ENCODE data around the gene ARHGAP18.

ARHGAP18 gene

GRCh38 chr6:129667621-129668020 is 42.4 kb downstream of the ARHGAP18 start:
- DNase-seq (ENCODE audit: low spot score) = no peak

GRCh38 chr6:129667034-129667433 is 42.9 kb downstream of the ARHGAP18 start:
- no peak for DNase-seq (ENCODE audit: low spot score)

- no peak for DNase-seq (ENCODE audit: low spot score)
These were observed 44.4 kb downstream of the ARHGAP18 start for GRCh38 chr6:129665555-129665954.

DNA sequence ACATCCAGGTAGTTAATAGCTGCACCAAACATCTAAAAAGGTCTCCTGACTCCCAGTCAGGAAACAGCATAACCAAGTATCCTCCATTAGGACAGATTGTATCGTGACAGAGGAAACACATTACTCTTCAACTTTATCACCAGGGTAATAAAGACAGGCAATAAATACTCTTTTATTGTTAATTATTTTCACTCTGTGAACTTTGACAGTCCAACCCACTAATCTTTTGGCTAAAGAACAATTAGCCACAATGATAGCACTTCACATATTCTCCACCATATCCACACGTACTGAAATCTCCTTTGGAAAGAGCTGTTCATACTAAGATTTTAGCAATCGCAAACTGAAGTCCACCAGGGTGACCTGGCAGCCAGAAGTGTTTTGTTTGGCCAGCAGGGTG is 46.4 kb downstream of the ARHGAP18 start:
- no peak for DNase-seq (ENCODE audit: low spot score)

DNA sequence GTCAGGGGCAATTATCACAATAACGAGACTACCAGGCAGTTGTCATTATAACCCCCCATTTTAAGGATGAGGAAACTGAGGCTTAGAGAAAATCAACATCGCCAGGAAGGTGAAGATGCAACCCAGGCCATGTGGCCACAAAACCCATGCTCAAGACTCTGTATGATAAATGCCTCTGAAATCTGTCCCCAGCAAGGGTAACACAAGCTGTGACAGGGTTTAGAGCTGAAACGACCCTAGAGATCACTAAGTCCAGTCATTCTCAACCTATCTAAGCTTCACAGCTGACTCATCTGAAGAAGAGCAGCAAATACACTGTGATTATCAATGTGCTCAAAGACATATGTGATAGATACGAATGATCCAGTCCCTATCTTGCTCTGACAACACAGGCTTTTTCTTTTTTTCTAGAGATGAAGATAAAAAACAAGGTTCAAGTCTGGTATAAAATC is 47.0 kb downstream of the ARHGAP18 start:
- no peak for DNase-seq (ENCODE audit: low spot score)

GRCh38 chr6:129662406-129662766 is 47.6 kb downstream of the ARHGAP18 start:
- no peak for DNase-seq (ENCODE audit: low spot score)

- peak; percentile 30 for DNase-seq (ENCODE audit: low spot score)
These were observed 48.2 kb downstream of the ARHGAP18 start for GRCh38 chr6:129661536-129662405.

- DNase-seq (ENCODE audit: low spot score) = no peak
These were observed 49.7 kb downstream of the ARHGAP18 start for GRCh38 chr6:129660346-129660676.

GRCh38 chr6:129659590-129660345 is 50.2 kb downstream of the ARHGAP18 start:
- DNase-seq (ENCODE audit: low spot score) = no peak

- DNase-seq (ENCODE audit: low spot score) = no peak
These were observed 50.8 kb downstream of the ARHGAP18 start for GRCh38 chr6:129659167-129659566.

DNA sequence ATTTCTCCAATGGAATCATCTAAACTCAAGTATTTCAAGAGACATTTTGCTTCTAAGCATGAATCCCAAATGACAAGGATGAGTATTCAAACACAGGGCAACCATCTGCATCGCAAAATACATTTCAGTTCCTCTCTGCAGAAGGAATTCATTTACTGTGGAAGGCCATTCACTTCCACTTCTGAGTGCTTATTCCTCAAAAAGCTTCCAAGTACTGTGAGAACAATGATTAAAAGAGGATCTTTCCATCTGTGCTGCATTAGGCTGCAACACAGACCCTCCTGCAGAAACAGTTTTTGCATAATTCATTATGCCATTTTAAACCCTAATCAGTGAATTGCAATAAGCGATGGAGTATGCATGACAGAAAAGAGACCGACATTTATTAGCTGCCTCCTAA is 52.5 kb downstream of the ARHGAP18 start:
- DNase-seq (ENCODE audit: low spot score) = no peak

GRCh38 chr6:129655334-129655733 is 54.6 kb downstream of the ARHGAP18 start:
- DNase-seq (ENCODE audit: low spot score) = no peak

DNA sequence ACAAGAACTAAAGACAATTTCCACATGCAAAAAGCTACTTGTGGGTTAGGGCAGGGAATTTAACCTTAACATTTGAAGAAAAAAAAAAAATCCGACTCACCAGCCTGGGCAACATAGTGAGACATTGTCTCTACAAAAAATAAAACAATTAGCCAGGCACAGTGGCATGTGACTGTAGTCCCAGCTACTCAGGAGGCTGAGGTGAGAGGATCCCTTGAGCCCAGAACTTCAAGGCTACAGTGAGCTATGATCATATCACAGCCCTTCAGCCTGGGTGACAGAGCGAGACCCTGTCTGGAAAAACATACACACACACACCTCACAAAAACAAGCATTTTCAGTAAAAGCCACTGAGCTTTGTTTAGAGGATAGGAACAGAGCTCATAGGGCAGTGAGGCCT is 56.2 kb downstream of the ARHGAP18 start:
- no peak for DNase-seq (ENCODE audit: low spot score)

DNA sequence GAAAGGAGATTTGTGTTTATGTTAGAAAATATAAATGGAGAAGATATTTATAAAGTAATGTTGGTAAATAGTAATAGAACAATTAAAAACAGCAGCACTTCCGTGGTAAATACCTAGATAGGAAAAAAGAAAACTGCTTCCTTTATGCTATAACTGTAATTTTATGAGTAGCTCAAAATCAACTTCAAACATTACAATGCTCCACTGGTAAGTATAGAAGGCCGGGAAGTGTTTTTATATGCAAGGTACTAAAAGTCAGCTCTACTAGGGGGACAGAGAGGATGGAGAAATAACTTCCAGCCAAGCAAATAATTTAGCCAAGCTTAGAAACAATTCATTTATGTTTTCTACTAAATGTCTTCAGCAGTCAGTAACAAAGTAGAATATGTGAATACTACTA is 56.7 kb downstream of the ARHGAP18 start:
- DNase-seq (ENCODE audit: low spot score) = no peak

DNA sequence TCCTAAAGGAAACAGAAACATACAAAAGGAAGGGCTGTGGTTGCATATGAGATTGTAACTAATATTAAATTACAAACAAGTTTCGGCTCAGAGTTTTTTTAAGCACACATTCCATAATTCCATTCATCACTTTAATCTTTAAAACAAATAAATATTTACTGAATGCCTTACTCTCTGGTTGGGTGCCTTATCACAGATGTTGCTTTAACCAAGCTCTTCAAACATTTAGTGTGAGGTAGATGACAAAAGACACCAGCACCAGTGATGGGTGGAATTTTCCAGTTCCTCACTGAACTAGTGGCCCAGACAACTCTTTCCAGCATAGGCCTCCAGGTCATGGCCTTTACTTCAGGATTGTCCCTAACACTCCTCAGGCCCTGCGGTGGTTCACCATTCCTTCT is 58.7 kb downstream of the ARHGAP18 start:
- no peak for DNase-seq (ENCODE audit: low spot score)

DNA sequence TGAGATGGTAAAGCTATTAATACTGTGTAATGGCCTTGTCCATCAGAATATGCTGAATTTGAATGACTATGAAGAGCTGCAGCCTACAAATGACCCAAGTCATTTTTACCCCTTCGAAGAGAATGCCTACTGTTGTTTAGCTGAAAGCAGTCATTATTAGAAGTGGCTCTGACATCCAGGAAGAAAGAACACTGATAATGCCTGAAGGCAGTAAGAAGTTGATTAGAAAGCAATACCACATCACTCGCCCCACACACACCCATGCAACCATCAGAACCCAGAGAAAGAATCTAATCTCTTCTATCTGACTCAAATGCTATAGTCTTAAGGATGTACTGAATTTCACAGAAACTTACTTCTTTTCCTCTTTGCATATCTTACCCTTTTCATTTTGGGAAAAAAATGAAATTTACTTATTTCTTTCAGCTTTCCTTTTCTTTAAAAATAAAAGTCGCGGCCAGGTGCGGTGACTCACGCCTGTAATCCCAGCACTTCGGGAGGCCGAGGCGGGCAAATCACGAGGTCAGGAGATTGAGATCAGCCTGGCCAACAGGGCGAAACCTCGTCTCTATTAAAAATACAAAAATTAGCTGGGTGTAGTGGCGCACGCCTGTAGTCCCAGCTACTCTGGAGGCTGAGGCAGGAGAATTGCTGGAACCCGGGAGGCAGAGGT is 61.0 kb downstream of the ARHGAP18 start:
- DNase-seq (ENCODE audit: low spot score) = no peak

- DNase-seq (ENCODE audit: low spot score) = no peak
These were observed 62.9 kb downstream of the ARHGAP18 start for GRCh38 chr6:129647044-129647443.

GRCh38 chr6:129646642-129647041 is 63.3 kb downstream of the ARHGAP18 start:
- no peak for DNase-seq (ENCODE audit: low spot score)

GRCh38 chr6:129645830-129646579 is 64.0 kb downstream of the ARHGAP18 start:
- DNase-seq (ENCODE audit: low spot score) = no peak

DNA sequence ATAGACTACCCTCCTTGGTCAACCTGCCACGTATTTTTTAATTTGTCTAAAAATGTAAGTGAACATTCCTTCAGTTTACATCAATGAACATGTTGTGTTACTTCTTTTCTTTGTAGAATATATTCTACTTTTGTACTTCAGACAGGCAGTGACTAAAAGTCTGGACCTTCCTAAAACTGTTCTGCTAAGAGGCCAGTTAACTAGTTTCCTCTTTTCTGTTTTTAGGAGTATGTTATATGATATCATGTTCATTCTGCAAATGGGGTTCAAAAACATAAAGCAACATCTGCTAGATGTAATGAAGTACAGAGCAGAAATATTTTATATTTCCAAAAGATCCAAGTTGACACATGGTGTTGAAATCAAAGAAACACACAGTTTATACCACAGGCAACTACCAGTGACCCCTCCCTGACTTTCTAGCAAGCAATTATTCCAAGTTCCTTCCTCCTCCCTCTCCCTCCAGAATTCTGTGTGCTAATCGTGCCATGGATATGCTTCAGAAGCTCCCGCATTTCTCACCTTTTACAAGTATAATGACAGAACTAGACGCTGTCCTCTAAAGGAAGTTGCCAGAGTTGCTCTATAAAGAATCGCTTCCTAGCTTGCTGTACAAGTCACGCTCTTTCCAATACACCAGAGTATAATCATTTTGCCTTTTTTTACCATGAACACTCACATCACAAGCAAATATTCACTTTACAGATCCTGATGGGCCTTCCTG is 64.7 kb downstream of the ARHGAP18 start:
- DNase-seq (ENCODE audit: low spot score) = no peak

DNA sequence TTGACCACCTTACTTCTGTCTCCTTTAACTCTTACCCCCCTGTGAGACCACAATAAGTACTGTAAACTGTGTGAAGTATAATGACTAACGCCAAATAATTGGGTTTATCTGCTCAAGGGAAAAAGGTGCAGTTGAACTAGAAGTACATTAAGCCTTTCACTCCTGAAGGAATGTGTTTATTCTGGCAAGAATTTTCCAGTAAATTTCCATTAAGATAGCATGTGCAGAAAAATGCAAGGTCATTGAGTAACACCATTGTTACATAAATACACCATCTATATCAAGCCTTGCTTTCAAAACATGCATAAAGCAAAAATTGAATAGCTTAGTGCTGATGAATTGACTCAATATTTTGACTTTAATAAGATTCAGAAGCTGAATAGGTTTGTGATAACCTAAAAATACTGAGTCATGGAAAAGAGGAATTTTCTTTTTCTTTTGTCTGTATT is 65.4 kb downstream of the ARHGAP18 start:
- no peak for DNase-seq (ENCODE audit: low spot score)

All from globus pallidus (tissue), 1 donor.